ENCODE results near the gene SYDE1.
A peak's percentile ranks its signal among the peaks of the same experiment; 100 is the strongest.
"Not testable (repeated sequence)": the region's sequence is repeated elsewhere in the genome, so short reads cannot be mapped to it uniquely, and the experiment has no call there.

SYDE1 gene

DNA sequence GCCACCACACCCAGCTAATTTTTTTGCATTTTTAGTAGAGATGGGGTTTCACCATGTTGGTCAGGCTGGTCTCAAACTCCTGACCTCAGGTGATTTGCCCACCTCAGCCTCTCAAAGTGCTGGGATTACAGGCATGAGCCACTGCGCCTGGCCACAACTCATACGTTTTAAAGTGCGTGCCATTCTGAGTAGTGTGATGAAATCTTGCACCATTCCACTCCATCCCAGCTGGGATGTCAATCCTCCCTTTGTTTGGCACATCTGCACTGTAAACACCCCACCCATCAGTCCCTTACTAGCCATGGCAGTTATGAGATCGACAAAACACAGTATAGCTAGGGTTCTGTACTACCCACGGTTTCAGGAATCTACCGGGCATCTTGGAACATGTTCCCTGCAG is 9.2 kb upstream of the SYDE1 start:
- H3K4me3 ChIP-seq (ENCODE audit: insufficient read depth in 1 of 2, low read depth in 1 of 2, low read length in 2 of 2); H3K36me3 ChIP-seq (ENCODE audit: control insufficient read depth in 1 of 2, insufficient read depth in 2 of 2, low read depth in 1 of 2, low read length in 2 of 2); H4K8ac ChIP-seq (ENCODE audit: low read length); H2BK5ac ChIP-seq (ENCODE audit: low read depth, low read length, poor library complexity, severe bottlenecking); H3K23ac ChIP-seq (ENCODE audit: low read length in 2 of 2); H3K4ac ChIP-seq (ENCODE audit: low read depth in 1 of 2, low read length in 2 of 2); H3K4me1 ChIP-seq (ENCODE audit: control insufficient read depth, insufficient read depth, low read depth, low read length); H3K4me2 ChIP-seq (ENCODE audit: low read length, poor library complexity, severe bottlenecking); H2AFZ ChIP-seq (ENCODE audit: low read depth, low read length); H2BK120ac ChIP-seq (ENCODE audit: low read depth, low read length); H3K27ac ChIP-seq (ENCODE audit: low read length, poor library complexity, severe bottlenecking); H2AK5ac ChIP-seq (ENCODE audit: low read length, severe bottlenecking); H3K9me3 ChIP-seq (ENCODE audit: control insufficient read depth, low read length); H3K14ac ChIP-seq (ENCODE audit: low read length in 2 of 2); H4K91ac ChIP-seq (ENCODE audit: low read length); H2BK15ac ChIP-seq (ENCODE audit: low read depth, poor library complexity, severe bottlenecking); H3K18ac ChIP-seq (ENCODE audit: low read depth in 1 of 2, low read length in 2 of 2); H3K79me1 ChIP-seq (replicated peaks; ENCODE audit: low read length, poor library complexity, severe bottlenecking); H2BK12ac ChIP-seq (ENCODE audit: low read length in 2 of 2); DNase-seq; H3K9ac ChIP-seq (ENCODE audit: low read length): not testable (repeated sequence)
- WGBS: 87% methylated on average over 6 of the region's 6 CpGs
- peaks cover 9 to 16% of the 10 kb centered on the region in 2 experiments for H3K27me3 ChIP-seq (ENCODE audit: control insufficient read depth in 1 of 2, insufficient read depth in 1 of 2, low read length in 2 of 2)

DNA sequence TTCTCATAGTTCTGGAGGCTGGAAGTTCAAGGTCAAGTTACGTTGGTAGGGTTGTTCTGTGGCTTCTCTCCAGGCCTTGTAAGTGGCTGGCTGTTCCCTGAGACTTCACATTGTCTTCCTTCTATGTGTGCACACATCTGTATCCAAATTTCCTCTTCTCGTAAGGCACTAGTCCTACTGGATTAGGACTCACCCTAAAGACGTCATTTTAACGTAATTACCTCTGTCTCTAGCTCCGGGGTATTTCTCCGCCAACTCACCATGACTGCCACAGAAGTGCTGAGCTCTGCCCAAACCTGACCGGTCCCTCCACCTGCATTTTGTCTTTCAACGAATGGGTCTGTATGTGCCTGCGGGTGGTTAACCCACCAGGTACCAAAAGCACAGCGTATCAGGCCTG is 8.7 kb upstream of the SYDE1 start:
- Histone ChIP-seq H3K36me3 (ENCODE audit: control insufficient read depth in 1 of 2, insufficient read depth in 2 of 2, low read depth in 1 of 2, low read length in 2 of 2) (no peaks in the 10 kb centered on the region), H3K9me3 (ENCODE audit: control insufficient read depth, low read length) (peaks cover 5% of the 10 kb centered on the region), H3K4me3 (ENCODE audit: insufficient read depth in 1 of 2, low read depth in 1 of 2, low read length in 2 of 2) (no peak overlapping the region), H2BK15ac (ENCODE audit: low read depth, poor library complexity, severe bottlenecking) (no peak overlapping the region), H3K4me2 (ENCODE audit: low read length, poor library complexity, severe bottlenecking) (no peak overlapping the region), H2AFZ (ENCODE audit: low read depth, low read length) (no peak overlapping the region), H2BK12ac (ENCODE audit: low read length in 2 of 2) (no peak overlapping the region), H3K27me3 (ENCODE audit: control insufficient read depth in 1 of 2, insufficient read depth in 1 of 2, low read length in 2 of 2) (peaks cover 9 to 16% of the 10 kb centered on the region in 2 experiments), H3K23ac (ENCODE audit: low read length in 2 of 2) (no peak overlapping the region), H3K14ac (ENCODE audit: low read length in 2 of 2) (no peak overlapping the region), H3K9ac (ENCODE audit: low read length) (no peak overlapping the region), H2BK120ac (ENCODE audit: low read depth, low read length) (no peak overlapping the region), H3K18ac (ENCODE audit: low read depth in 1 of 2, low read length in 2 of 2) (no peak overlapping the region), H2AK5ac (ENCODE audit: low read length, severe bottlenecking) (no peak overlapping the region), H4K91ac (ENCODE audit: low read length) (no peak overlapping the region), H3K4me1 (ENCODE audit: control insufficient read depth, insufficient read depth, low read depth, low read length) (no peaks in the 10 kb centered on the region), H3K27ac (ENCODE audit: low read length, poor library complexity, severe bottlenecking) (no peak overlapping the region), H3K79me1 (replicated peaks; ENCODE audit: low read length, poor library complexity, severe bottlenecking) (no peaks in the 10 kb centered on the region), H3K4ac (ENCODE audit: low read depth in 1 of 2, low read length in 2 of 2) (no peak overlapping the region), H4K8ac (ENCODE audit: low read length) (no peak overlapping the region), H2BK5ac (ENCODE audit: low read depth, low read length, poor library complexity, severe bottlenecking) (no peak overlapping the region)
- WGBS: 82% methylated on average over 10 of the region's 10 CpGs
- DNase-seq: no peak

DNA sequence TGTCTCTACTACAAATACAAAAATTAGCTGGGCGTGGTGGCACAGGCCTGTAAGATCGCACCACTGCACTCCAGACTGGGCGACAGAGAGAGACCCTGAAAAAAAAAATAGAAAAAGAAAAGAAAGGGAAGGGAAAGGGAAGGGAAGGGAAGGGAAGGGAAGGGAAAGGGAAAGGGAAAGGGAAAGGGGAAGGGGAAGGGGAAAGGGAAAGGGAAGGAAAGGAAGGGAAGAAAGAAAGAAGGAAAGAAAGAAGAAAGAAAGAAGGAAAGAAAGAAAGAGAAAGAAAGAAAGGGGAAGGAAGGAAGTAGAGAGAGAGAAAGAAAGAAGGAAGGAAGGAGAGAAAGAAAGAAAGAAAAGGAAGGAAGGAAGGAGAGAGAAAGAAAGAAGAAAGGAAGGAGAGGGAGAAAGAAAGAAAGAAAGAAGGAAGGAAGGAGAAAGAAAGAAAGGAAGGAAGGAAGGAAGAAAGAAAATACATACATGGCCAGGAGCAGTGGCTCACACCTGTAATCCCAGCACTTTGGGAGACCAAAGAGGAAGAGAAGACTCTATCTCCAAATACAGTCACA is 8.1 kb upstream of the SYDE1 start:
- H2BK15ac ChIP-seq (ENCODE audit: low read depth, poor library complexity, severe bottlenecking): no peak overlapping the region
- H3K27me3 ChIP-seq (ENCODE audit: control insufficient read depth in 1 of 2, insufficient read depth in 1 of 2, low read length in 2 of 2): peaks cover 9 to 16% of the 10 kb centered on the region in 2 experiments
- H3K4me1 ChIP-seq (ENCODE audit: control insufficient read depth, insufficient read depth, low read depth, low read length): no peaks in the 10 kb centered on the region
- H3K14ac ChIP-seq (ENCODE audit: low read length in 2 of 2): no peak overlapping the region
- no peak overlapping the region for H2AK5ac ChIP-seq (ENCODE audit: low read length, severe bottlenecking)
- H3K4me3 ChIP-seq (ENCODE audit: insufficient read depth in 1 of 2, low read depth in 1 of 2, low read length in 2 of 2): no peak overlapping the region
- H4K8ac ChIP-seq (ENCODE audit: low read length): no peak overlapping the region
- H2BK12ac ChIP-seq (ENCODE audit: low read length in 2 of 2): no peak overlapping the region
- H3K27ac ChIP-seq (ENCODE audit: low read length, poor library complexity, severe bottlenecking): no peak overlapping the region
- peaks cover 9% of the 10 kb centered on the region for H3K9me3 ChIP-seq (ENCODE audit: control insufficient read depth, low read length)
- H2BK120ac ChIP-seq (ENCODE audit: low read depth, low read length): no peak overlapping the region
- H3K9ac ChIP-seq (ENCODE audit: low read length): no peak overlapping the region
- H3K79me1 ChIP-seq (replicated peaks; ENCODE audit: low read length, poor library complexity, severe bottlenecking): no peaks in the 10 kb centered on the region
- no peak overlapping the region for H3K23ac ChIP-seq (ENCODE audit: low read length in 2 of 2)
- 80% methylated on average over 3 of the region's 3 CpGs for WGBS
- no peak overlapping the region for H3K4me2 ChIP-seq (ENCODE audit: low read length, poor library complexity, severe bottlenecking)
- H4K91ac ChIP-seq (ENCODE audit: low read length): no peak overlapping the region
- H2BK5ac ChIP-seq (ENCODE audit: low read depth, low read length, poor library complexity, severe bottlenecking): no peak overlapping the region
- H3K36me3 ChIP-seq (ENCODE audit: control insufficient read depth in 1 of 2, insufficient read depth in 2 of 2, low read depth in 1 of 2, low read length in 2 of 2): no peaks in the 10 kb centered on the region
- no peak overlapping the region for H3K18ac ChIP-seq (ENCODE audit: low read depth in 1 of 2, low read length in 2 of 2)
- no peak overlapping the region for H3K4ac ChIP-seq (ENCODE audit: low read depth in 1 of 2, low read length in 2 of 2)
- DNase-seq: no peak
- H2AFZ ChIP-seq (ENCODE audit: low read depth, low read length): no peak overlapping the region

DNA sequence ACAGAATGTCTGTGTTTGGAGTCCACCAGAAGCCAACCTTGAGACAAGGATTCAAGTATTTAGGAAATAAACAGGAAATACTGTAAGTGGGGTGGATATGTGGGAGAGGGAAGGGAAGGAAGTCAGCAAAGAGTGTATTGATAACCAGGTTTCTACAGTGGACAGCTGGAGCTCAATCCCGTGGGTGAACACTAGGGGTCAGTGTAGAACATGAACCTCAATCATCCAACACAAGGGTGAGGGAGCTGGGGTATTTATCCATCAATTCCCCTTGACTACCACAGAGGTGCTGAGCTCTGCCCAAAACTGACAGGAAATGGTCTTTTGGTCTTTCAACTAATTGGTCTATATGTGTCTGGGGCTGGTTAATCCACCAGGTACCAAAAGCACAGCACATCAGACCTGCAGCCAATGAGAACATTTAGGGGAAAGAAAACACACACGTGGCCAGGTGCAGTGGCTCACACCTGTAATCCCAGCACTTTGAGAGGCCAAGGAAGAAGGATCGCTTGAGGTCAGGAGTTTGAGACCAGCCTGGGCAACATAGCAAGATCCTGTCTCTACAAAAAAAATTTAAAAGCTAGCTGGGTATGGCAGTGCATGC is 5.6 kb upstream of the SYDE1 start:
- Histone ChIP-seq H2BK120ac (ENCODE audit: low read depth, low read length) (no peak overlapping the region), H3K9me3 (ENCODE audit: control insufficient read depth, low read length) (peaks cover 17% of the 10 kb centered on the region), H3K4me3 (ENCODE audit: insufficient read depth in 1 of 2, low read depth in 1 of 2, low read length in 2 of 2) (no peak overlapping the region), H4K91ac (ENCODE audit: low read length) (no peak overlapping the region), H3K36me3 (ENCODE audit: control insufficient read depth in 1 of 2, insufficient read depth in 2 of 2, low read depth in 1 of 2, low read length in 2 of 2) (no peaks in the 10 kb centered on the region), H3K18ac (ENCODE audit: low read depth in 1 of 2, low read length in 2 of 2) (no peak overlapping the region), H3K4me1 (ENCODE audit: control insufficient read depth, insufficient read depth, low read depth, low read length) (no peaks in the 10 kb centered on the region), H3K27ac (ENCODE audit: low read length, poor library complexity, severe bottlenecking) (no peak overlapping the region), H2BK12ac (ENCODE audit: low read length in 2 of 2) (no peak overlapping the region), H3K23ac (ENCODE audit: low read length in 2 of 2) (no peak overlapping the region), H3K4ac (ENCODE audit: low read depth in 1 of 2, low read length in 2 of 2) (no peak overlapping the region), H3K9ac (ENCODE audit: low read length) (no peak overlapping the region), H2AK5ac (ENCODE audit: low read length, severe bottlenecking) (no peak overlapping the region), H3K79me1 (replicated peaks; ENCODE audit: low read length, poor library complexity, severe bottlenecking) (no peaks in the 10 kb centered on the region), H2BK5ac (ENCODE audit: low read depth, low read length, poor library complexity, severe bottlenecking) (no peak overlapping the region), H3K4me2 (ENCODE audit: low read length, poor library complexity, severe bottlenecking) (no peak overlapping the region), H2AFZ (ENCODE audit: low read depth, low read length) (no peak overlapping the region), H3K14ac (ENCODE audit: low read length in 2 of 2) (no peak overlapping the region), H4K8ac (ENCODE audit: low read length) (no peak overlapping the region), H3K27me3 (ENCODE audit: control insufficient read depth in 1 of 2, insufficient read depth in 1 of 2, low read length in 2 of 2) (peaks cover 3 to 6% of the 10 kb centered on the region in 2 experiments), H2BK15ac (ENCODE audit: low read depth, poor library complexity, severe bottlenecking) (no peak overlapping the region)
- WGBS: 51% methylated on average over 3 of the region's 3 CpGs
- DNase-seq: peak; percentile 63
